Uterus (tissue), 2 donors: ENCODE data around the gene CHPF.

Experiments used
- CTCF ChIP-seq, 4 experiments: fragments of 200-600 bp in 2 of 4; fragments of 450-650 bp in 2 of 4; sonication (generic) in 2 of 4; IDR thresholded peaks; one replicate each; pipeline ENCODE4 v1.5.1; 2016 to 2019; ENCODE audit warnings: antibody characterized with exemption in 4 of 4, mild to moderate bottlenecking in 2 of 4, moderate library complexity in 1 of 4
- POLR2A ChIP-seq, 2 donors: fragments of 450-650 bp; IDR thresholded peaks; one replicate each; pipeline ENCODE4 v1.6.1; 2016; ENCODE audit warnings: antibody characterized with exemption in 2 of 2, mild to moderate bottlenecking in 1 of 2, moderate library complexity in 1 of 2

DNA sequence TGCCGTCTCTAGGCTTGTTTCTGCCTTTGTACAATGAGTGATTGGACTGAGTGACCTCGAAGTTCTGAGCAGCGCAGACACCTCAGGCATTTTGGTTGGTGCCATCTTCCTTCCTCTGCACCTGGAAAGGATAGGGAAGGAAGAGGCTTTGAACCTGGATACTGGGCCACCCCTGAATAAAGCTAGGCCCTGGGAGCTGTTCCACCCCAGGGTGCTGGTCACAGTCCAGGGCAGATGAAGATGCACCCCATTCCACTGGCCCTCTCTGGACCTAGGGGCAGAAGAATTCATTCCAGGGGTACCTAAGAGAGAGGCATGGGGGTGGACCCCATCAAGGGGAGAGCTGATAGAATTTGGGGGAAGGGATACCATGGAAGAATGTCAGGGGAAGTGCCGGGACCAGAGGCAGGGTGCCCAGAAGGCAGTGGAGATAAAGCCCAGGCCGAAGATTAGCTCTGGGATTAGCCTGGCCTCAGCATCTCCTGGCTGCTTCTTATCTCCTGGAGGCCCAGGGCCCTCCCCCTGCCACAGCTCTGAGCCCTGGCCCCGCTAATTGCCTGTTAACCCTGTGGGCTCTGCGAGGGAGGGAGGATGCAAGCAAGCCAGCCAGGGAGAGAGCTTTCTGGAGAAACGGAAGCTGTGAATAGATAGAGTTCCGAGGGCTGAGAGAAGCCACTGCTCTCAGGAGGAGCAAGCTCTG, 17.9 kb downstream of the CHPF start:
- TF ChIP-seq POLR2A (IDR thresholded peaks at IDR 0.05) (no peak), CTCF (IDR thresholded peaks at IDR 0.05) (no peak)
